BJ (cell line): ENCODE data around the gene ASMTL. TPM values are rescaled to one million over a fixed set of nuclear protein-coding genes. Genes with fewer than 3 reads are reported as not detected.

Experiments
- CTCF ChIA-PET: fragments of 350-600 bp; formaldehyde crosslinking; extraction: SDS; loops from one replicate; lab custom pipeline; 2021; ENCODE audit warnings: antibody characterized with exemption, inconsistent platforms; lab: Yijun Ruan, JAX
- POLR2A ChIA-PET: fragments of 300-600 bp; sonication (Branson Sonifier 250); formaldehyde crosslinking; extraction: SDS; loops from one replicate; lab custom pipeline; 2021; ENCODE audit warnings: antibody characterized with exemption; lab: Charles Lee
- DNase-seq: peaks from one replicate; pipeline ENCODE4 v3.0.0-alpha.2; 2011; ENCODE audit warnings: low read depth
- H3K27me3 ChIP-seq: 2 replicates; pipeline ENCODE4 v1.6.0; 2011; ENCODE audit warnings: low read length; ENCODE audit not compliant: control insufficient read depth, insufficient read depth
- H3K36me3 ChIP-seq: 2 replicates; pipeline ENCODE4 v1.5.1; 2011; ENCODE audit warnings: low read length; ENCODE audit not compliant: control insufficient read depth, insufficient read depth
- H3K4me3 ChIP-seq: 2 replicates; pipeline ENCODE4 v1.5.1; 2011; ENCODE audit warnings: low read depth, mild to moderate bottlenecking, control low read depth, low read length
- polyA plus RNA-seq: library from polyadenylated mRNA; depleted of rRNA; stranded (reverse); fragments of >200 nt; gene quantifications from 2 replicates; pipeline ENCODE4 v1.2.3, GENCODE V29; 2011
- TF ChIP-seq, protein P1 (sequence below): IDR thresholded peaks from 2 replicates; pipeline ENCODE4 v1.5.1; 2011; ENCODE audit warnings: low read depth, mild to moderate bottlenecking, control low read depth, inconsistent platforms, low read length, moderate library complexity; ENCODE audit not compliant: insufficient read depth

The ASMTL gene
- polyA plus RNA-seq, 1 experiment: 33.7 TPM

DNA sequence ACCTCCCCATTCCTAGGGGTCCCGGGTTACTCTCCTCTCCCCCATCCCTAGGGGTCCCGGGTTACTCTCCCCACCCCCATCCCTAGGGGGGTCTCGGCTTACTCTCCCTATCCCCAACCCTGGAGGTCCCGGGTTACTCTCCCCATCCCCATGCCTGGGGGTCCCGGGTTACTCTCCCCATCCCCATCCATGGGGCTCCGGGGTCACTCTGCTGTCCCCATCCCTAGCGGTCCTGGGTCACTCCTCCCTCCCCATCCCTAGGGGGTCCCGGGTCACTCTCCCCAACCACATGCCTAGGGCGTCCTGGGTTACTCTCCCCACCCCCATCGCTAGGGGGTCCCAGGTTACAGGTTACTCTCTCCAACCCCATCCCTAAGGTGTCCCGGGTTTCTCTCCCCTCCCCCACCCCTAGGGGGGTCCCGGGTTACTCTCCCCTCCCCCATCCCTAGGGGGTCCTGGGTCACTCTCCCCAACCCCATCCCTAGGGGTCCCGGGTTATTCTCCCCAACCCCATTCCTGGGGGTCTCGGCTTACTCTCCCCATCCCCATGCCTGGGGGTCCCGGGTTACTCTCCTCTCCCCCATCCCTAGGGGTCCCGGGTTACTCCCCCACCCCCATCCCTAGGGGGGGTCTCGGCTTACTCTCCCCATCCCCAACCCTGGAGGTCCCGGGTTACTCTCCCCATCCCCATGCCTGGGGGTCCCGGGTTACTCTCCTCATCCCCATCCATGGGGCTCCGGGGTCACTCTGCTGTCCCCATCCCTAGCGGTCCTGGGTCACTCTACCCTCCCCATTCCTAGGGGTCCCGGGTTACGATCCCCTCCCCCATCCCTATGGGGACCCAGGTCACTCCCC is 821 bp downstream of the ASMTL start:
- ChIA-PET CTCF (no interaction called here), POLR2A (no interaction called here)
- Histone ChIP-seq H3K4me3 (peak overlapping the region; percentile 99), H3K36me3 (peaks cover 2% of the 10 kb centered on the region; the same call in 1 of the 2 replicates), H3K27me3 (peaks cover 1% of the 10 kb centered on the region; the same call in 1 of the 2 replicates)
- no peak for DNase-seq
- TF ChIP-seq, protein P1, sequence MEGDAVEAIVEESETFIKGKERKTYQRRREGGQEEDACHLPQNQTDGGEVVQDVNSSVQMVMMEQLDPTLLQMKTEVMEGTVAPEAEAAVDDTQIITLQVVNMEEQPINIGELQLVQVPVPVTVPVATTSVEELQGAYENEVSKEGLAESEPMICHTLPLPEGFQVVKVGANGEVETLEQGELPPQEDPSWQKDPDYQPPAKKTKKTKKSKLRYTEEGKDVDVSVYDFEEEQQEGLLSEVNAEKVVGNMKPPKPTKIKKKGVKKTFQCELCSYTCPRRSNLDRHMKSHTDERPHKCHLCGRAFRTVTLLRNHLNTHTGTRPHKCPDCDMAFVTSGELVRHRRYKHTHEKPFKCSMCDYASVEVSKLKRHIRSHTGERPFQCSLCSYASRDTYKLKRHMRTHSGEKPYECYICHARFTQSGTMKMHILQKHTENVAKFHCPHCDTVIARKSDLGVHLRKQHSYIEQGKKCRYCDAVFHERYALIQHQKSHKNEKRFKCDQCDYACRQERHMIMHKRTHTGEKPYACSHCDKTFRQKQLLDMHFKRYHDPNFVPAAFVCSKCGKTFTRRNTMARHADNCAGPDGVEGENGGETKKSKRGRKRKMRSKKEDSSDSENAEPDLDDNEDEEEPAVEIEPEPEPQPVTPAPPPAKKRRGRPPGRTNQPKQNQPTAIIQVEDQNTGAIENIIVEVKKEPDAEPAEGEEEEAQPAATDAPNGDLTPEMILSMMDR: no peak

- peaks cover 1% of the 10 kb centered on the region; the same call in 1 of the 2 replicates for H3K27me3 ChIP-seq
- TF ChIP-seq, protein P1: no peak
- POLR2A ChIA-PET: no interaction called here
- CTCF ChIA-PET: no interaction called here
- peaks cover 2% of the 10 kb centered on the region; the same call in 1 of the 2 replicates for H3K36me3 ChIP-seq
- no peak for DNase-seq
- peak overlapping the region; percentile 99 for H3K4me3 ChIP-seq
Observed at GRCh38 chrX:1451251-1451660, 1.5 kb downstream of the ASMTL start.

GRCh38 chrX:1450361-1451161 is 2.1 kb downstream of the ASMTL start:
- Histone ChIP-seq H3K36me3 (peaks cover 2% of the 10 kb centered on the region; the same call in 1 of the 2 replicates), H3K27me3 (peaks cover under 1% of the 10 kb centered on the region; the same call in 1 of the 2 replicates), H3K4me3 (no peak overlapping the region)
- ChIA-PET CTCF (no interaction called here), POLR2A (no interaction called here)
- TF ChIP-seq, protein P1: no peak
- no peak for DNase-seq

DNA sequence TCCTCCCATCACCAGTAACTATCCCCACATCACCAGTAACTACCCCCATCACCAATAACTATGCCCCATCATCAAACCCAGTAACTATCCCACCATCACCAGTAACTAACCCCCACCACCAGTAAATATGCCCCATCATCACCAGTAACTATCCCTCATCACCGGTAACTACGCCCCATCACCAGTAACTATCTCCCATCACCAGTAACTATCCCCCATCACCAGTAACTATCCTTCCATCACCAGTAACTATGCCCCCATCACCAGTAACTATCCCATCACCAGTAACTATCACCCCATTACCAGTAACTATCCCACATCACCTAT is 2.9 kb downstream of the ASMTL start:
- ChIA-PET POLR2A (no interaction called here), CTCF (no interaction called here)
- peaks cover 2% of the 10 kb centered on the region; the same call in 1 of the 2 replicates for H3K36me3 ChIP-seq
- DNase-seq: no peak
- H3K27me3 ChIP-seq: no peaks in the 10 kb centered on the region
- TF ChIP-seq, protein P1: no peak
- H3K4me3 ChIP-seq: no peak overlapping the region
